ENCODE results near the gene SH3YL1. TPM values are rescaled to one million over a fixed set of nuclear protein-coding genes. Genes with fewer than 3 reads are reported as not detected.
A peak's percentile ranks its signal among the peaks of the same experiment; 100 is the strongest.

Gene SH3YL1
- total and polyA plus RNA-seq, 4 donors = 45.7 to 62.6 (median 60.7) TPM

DNA sequence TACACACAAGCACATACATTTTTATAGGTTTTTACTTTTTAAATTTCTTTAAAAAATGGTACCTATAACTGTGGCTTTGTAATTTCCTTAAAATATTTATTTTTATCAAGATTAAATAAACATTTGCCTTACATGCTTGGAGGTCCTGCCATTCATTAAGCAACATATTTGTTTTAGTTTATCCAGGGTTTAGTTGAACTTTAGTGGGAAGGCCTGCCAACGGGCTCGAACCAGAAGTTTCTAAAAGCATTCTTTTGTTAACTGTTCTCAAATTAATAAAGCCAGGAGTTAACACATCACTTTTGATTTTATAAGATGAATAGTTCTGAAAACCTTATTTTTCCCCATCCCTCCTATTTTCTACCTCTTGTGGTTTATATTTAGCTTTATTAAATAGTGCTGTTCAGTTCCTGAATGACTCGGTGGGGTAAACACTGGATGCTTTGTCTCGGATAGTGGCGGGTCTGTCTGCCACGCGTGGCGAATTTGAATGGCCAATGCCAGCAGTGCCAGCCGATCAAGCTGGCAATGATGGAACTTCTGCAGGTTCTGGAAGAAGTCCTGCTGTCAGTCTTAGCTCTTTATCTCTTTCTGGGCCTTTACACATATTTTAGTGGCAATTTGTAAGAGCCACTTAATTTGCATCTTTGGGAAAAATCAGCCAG is 32.2 kb downstream of the SH3YL1 start:
- WGBS (ENCODE audit: insufficient coverage) = 40% methylated on average over 4 of the region's 9 CpGs
- no peak overlapping the region for H3K27ac ChIP-seq (ENCODE audit: low read depth, low read length)
- H3K9me3 ChIP-seq (ENCODE audit: control insufficient read depth, insufficient read depth, low read length) = no peaks in the 10 kb centered on the region
- DNase-seq (ENCODE audit: low read depth in 4 of 6, low spot score in 6 of 6) = peak in 4 of 6 donors; percentile 22 to 64 (median 44)
- peaks cover 2% of the 10 kb centered on the region for H3K36me3 ChIP-seq (ENCODE audit: control insufficient read depth, insufficient read depth, low read length)
- H3K4me3 ChIP-seq (ENCODE audit: low read depth, low read length) = no peak overlapping the region
- no peaks in the 10 kb centered on the region for H3K4me1 ChIP-seq (ENCODE audit: control insufficient read depth, insufficient read depth, low read length)
- H3K27me3 ChIP-seq (ENCODE audit: control insufficient read depth, insufficient read depth, low read length) = no peaks in the 10 kb centered on the region

DNA sequence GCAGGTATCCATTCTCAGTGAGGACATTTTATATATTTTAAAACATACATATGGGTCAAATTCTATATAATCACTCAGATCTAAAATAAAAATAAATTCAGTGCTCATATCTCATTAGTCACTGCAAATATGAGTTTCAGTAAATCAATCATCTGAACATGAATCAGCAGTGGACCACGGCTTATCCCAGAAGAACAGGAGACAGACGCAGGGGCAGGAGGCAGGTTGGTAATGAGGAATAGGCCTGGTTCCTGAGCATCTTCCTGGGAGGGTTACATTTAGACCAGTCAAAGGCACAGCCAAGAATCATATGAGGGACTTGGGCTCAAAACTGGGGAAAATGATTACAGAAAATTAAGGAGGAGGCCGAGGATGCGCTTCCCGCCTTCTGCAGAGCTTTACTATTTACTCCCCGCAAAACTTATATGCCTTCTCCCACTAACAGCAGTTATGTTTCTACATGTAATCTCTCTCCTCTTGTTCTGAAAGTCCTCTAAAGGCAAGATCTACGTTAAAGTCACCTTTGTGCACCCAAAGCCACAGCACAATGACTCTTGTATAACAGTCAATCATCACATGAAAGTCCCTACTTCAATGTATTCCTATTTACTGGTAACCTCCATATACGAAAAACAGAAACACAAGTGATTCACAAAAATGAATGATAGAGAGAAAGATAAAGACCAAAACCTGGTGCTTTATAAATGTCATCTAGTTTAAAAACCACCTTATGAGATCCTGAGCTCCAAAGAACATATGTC is 35.1 kb downstream of the SH3YL1 start:
- Histone ChIP-seq H3K4me1 (ENCODE audit: control insufficient read depth, insufficient read depth, low read length) (no peaks in the 10 kb centered on the region), H3K27ac (ENCODE audit: low read depth, low read length) (no peak overlapping the region)
- WGBS (ENCODE audit: insufficient coverage) = 93% methylated on average over 4 of the region's 8 CpGs

DNA sequence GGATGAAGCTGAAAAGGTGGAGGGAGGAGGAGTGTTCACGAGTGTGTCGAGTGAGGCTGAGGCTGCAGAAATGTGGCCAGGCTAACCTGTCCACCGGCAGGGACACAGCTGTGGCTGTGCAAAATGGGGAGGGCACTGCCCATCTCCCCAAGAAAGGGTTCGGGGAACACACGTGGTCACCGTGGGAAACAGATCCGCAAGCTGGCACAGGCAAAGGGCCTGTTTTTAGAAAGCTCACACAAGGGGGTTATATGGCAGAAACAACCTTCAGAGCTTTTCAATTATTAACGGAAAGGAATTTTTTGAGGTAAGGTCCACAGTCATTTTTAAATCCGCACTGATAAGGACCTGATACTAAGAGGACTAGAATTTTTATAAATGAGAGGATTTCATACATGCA is 35.7 kb downstream of the SH3YL1 start:
- no peak overlapping the region for H3K4me3 ChIP-seq (ENCODE audit: low read depth, low read length)
- H3K4me1 ChIP-seq (ENCODE audit: control insufficient read depth, insufficient read depth, low read length) = no peaks in the 10 kb centered on the region
- WGBS (ENCODE audit: insufficient coverage) = 92% methylated on average over 5 of the region's 9 CpGs
- peaks cover 9% of the 10 kb centered on the region for H3K36me3 ChIP-seq (ENCODE audit: control insufficient read depth, insufficient read depth, low read length)
- DNase-seq (ENCODE audit: low read depth in 4 of 6, low spot score in 6 of 6) = no peak
- H3K9me3 ChIP-seq (ENCODE audit: control insufficient read depth, insufficient read depth, low read length) = no peaks in the 10 kb centered on the region
- H3K27me3 ChIP-seq (ENCODE audit: control insufficient read depth, insufficient read depth, low read length) = no peaks in the 10 kb centered on the region
- no peak overlapping the region for H3K27ac ChIP-seq (ENCODE audit: low read depth, low read length)

More for the DNA sequence above, 35.1 kb downstream of the SH3YL1 start:
- Histone ChIP-seq H3K4me3 (ENCODE audit: low read depth, low read length) (no peak overlapping the region), H3K36me3 (ENCODE audit: control insufficient read depth, insufficient read depth, low read length) (peaks cover 7% of the 10 kb centered on the region), H3K27me3 (ENCODE audit: control insufficient read depth, insufficient read depth, low read length) (no peaks in the 10 kb centered on the region), H3K9me3 (ENCODE audit: control insufficient read depth, insufficient read depth, low read length) (no peaks in the 10 kb centered on the region)
- no peak for DNase-seq (ENCODE audit: low read depth in 4 of 6, low spot score in 6 of 6)

DNA sequence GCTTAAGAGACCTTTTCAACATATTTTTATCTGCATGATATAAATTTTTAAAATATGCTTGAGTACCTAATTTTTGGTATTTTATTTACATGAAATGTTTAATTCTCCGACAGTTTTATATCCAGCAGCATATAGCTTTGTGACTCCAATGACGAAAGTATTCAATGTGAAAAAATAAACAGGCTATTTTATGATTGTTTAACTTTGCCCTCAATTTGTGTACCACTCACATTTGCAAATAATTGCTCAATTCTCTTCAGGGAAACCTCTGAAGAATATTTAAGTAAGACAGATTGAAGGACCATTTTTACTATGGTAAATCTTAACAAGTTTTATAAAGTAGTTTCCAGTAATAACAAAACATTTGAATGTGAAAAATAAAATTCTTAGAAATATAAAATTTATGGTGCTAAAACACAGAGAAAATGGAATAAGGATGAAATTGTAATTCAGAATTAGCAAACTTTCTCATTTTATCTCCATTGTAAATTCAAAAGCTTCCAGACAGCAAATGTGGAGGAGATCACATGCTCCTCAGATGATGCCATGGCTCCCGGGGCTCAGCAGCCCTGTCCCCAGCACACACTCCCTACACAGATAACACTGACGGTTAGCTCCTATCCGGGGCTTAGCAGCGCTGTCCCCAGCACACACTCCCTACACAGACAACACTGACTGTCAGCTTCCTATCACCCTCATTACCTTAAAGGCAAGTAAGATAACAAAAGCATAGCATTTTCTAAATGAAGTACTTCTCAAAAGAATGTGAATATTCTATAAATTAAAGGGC is 39.7 kb downstream of the SH3YL1 start:
- Histone ChIP-seq H3K4me1 (ENCODE audit: control insufficient read depth, insufficient read depth, low read length) (no peaks in the 10 kb centered on the region), H3K4me3 (ENCODE audit: low read depth, low read length) (no peak overlapping the region), H3K27ac (ENCODE audit: low read depth, low read length) (no peak overlapping the region), H3K9me3 (ENCODE audit: control insufficient read depth, insufficient read depth, low read length) (no peaks in the 10 kb centered on the region), H3K27me3 (ENCODE audit: control insufficient read depth, insufficient read depth, low read length) (no peaks in the 10 kb centered on the region), H3K36me3 (ENCODE audit: control insufficient read depth, insufficient read depth, low read length) (peaks cover 9% of the 10 kb centered on the region)
- no peak for DNase-seq (ENCODE audit: low read depth in 4 of 6, low spot score in 6 of 6)
- 85% methylated on average over 4 of the region's 6 CpGs for WGBS (ENCODE audit: insufficient coverage)

DNA sequence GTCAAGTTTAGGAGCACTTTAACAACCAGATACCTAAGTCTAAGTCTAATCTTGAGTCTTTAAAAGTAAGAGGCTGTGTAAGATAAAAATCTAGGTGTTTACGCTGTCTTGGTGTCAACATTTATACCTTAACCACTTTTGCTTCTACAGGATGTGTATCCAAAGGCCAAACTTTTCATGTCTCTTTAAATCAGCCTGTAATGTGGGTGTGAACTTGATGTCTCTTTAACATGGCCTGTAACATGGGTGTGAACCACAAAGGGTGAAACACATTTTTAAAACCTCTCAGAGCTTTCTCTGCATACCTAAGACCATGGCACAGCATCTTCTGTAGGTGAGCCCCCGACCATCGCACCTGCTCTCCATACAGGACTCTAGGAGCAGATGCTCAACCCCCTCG is 40.4 kb downstream of the SH3YL1 start:
- Histone ChIP-seq H3K9me3 (ENCODE audit: control insufficient read depth, insufficient read depth, low read length) (no peaks in the 10 kb centered on the region), H3K27me3 (ENCODE audit: control insufficient read depth, insufficient read depth, low read length) (no peaks in the 10 kb centered on the region), H3K36me3 (ENCODE audit: control insufficient read depth, insufficient read depth, low read length) (peaks cover 9% of the 10 kb centered on the region), H3K4me3 (ENCODE audit: low read depth, low read length) (no peak overlapping the region), H3K27ac (ENCODE audit: low read depth, low read length) (no peak overlapping the region), H3K4me1 (ENCODE audit: control insufficient read depth, insufficient read depth, low read length) (no peaks in the 10 kb centered on the region)
- WGBS (ENCODE audit: insufficient coverage) = no CpG with 5 or more reads among the region's 4 CpGs
- DNase-seq (ENCODE audit: low read depth in 4 of 6, low spot score in 6 of 6) = no peak

DNA sequence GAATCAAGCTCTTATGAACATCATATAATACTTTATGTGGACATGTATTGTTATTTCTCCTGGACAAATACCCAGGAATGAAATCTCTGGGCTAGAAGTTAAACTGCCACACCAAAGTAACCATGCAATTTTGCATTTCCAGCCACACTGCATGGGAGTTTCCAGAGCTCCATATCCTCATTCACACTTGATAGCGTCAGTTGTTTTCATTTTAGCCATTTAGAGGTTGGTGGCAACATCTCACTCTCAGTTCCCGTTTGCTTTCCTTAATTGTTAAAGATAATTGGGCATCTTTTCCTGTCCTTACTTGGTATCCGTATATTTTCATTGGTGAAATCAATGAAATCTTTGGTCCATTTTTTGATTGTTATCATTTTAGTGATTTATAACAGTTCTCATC is 47.8 kb downstream of the SH3YL1 start:
- H3K9me3 ChIP-seq (ENCODE audit: control insufficient read depth, insufficient read depth, low read length) = peaks cover 5% of the 10 kb centered on the region
- no peak overlapping the region for H3K4me3 ChIP-seq (ENCODE audit: low read depth, low read length)
- H3K27ac ChIP-seq (ENCODE audit: low read depth, low read length) = no peak overlapping the region
- peaks cover 6% of the 10 kb centered on the region for H3K36me3 ChIP-seq (ENCODE audit: control insufficient read depth, insufficient read depth, low read length)
- H3K4me1 ChIP-seq (ENCODE audit: control insufficient read depth, insufficient read depth, low read length) = peaks cover 6% of the 10 kb centered on the region
- no CpG with 5 or more reads among the region's 3 CpGs for WGBS (ENCODE audit: insufficient coverage)
- no peaks in the 10 kb centered on the region for H3K27me3 ChIP-seq (ENCODE audit: control insufficient read depth, insufficient read depth, low read length)
- DNase-seq (ENCODE audit: low read depth in 4 of 6, low spot score in 6 of 6) = no peak

DNA sequence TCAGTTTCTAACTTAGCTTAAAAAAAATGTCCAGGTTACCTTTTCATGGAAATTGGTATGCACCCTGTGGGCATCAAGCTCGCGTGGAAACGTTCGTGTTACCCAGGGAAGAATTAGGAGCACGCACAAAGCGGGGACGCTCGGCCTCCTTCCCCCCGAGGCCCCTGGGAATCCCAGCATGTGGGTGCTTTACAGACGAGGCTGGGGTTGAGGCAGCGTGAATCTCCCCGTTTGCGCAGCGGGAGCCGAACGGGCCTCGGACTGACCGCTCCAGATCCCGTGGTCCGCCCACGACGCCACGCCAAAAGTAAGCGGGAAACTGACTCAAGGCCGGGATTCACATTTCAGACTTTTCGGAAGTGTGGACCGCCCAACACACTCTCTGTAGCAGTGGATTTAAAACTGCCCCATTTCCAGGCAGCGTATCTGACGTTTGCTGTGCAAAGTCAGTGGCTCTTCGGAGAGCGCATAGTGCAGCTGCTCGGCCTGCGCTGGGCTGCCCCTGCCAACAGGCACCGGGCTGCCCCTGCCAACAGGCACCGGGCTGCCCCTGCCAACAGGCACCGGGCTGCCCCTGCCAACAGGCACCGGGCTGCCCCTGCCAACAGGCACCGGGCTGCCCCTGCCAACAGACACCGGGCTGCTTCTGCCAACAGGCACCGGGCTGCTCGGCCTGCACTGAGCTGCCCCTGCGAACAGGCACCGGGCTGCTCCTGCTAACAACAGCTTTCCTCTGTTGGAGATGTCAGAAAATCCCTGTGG is 49.7 kb downstream of the SH3YL1 start:
- H3K4me1 ChIP-seq (ENCODE audit: control insufficient read depth, insufficient read depth, low read length) = peaks cover 6% of the 10 kb centered on the region
- peak in 2 of 6 donors; percentile 3 to 45 for DNase-seq (ENCODE audit: low read depth in 4 of 6, low spot score in 6 of 6)
- H3K36me3 ChIP-seq (ENCODE audit: control insufficient read depth, insufficient read depth, low read length) = peaks cover 4% of the 10 kb centered on the region
- H3K4me3 ChIP-seq (ENCODE audit: low read depth, low read length) = no peak overlapping the region
- H3K9me3 ChIP-seq (ENCODE audit: control insufficient read depth, insufficient read depth, low read length) = peaks cover 5% of the 10 kb centered on the region
- H3K27me3 ChIP-seq (ENCODE audit: control insufficient read depth, insufficient read depth, low read length) = peaks cover 2% of the 10 kb centered on the region
- no peak overlapping the region for H3K27ac ChIP-seq (ENCODE audit: low read depth, low read length)
- 81% methylated on average over 37 of the region's 43 CpGs for WGBS (ENCODE audit: insufficient coverage)

DNA sequence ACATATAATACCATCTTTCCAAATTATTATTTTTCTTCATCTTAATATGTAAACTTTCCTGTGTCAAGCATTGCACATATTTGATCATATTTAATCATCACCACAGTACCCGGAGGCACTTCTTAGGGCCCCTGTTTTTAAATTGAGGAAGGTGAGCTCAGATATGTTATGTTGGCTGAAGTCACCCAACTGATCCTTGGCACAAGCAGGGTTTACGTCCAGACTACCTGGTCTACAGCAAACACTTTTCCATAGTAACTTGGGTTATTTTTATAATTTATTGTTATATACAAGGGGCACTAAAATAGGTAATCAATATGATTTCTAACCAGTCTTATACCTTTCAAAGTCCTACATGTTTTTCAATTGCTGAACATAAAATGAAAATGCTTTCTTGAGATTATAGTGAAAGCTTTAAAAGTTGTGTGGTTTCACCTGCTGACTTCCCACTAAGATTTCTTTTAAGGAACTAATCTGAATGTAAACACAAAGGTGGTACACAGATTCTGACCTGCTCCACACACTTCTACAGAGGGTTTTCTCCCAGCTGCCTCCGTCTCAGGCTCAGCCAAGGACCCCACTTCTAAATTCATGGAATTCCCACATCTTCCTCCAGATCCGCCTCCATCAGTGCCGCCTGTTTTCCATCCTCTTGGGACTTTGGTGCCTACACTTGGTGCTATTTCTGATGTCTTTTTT is 52.2 kb downstream of the SH3YL1 start:
- H3K4me1 ChIP-seq (ENCODE audit: control insufficient read depth, insufficient read depth, low read length) = peaks cover 6% of the 10 kb centered on the region
- H3K9me3 ChIP-seq (ENCODE audit: control insufficient read depth, insufficient read depth, low read length) = peaks cover 5% of the 10 kb centered on the region
- H3K36me3 ChIP-seq (ENCODE audit: control insufficient read depth, insufficient read depth, low read length) = no peaks in the 10 kb centered on the region
- no peak overlapping the region for H3K4me3 ChIP-seq (ENCODE audit: low read depth, low read length)
- DNase-seq (ENCODE audit: low read depth in 4 of 6, low spot score in 6 of 6) = no peak
- H3K27ac ChIP-seq (ENCODE audit: low read depth, low read length) = no peak overlapping the region
- WGBS (ENCODE audit: insufficient coverage) = 84% methylated on average over 3 of the region's 5 CpGs
- peaks cover 2% of the 10 kb centered on the region for H3K27me3 ChIP-seq (ENCODE audit: control insufficient read depth, insufficient read depth, low read length)

DNA sequence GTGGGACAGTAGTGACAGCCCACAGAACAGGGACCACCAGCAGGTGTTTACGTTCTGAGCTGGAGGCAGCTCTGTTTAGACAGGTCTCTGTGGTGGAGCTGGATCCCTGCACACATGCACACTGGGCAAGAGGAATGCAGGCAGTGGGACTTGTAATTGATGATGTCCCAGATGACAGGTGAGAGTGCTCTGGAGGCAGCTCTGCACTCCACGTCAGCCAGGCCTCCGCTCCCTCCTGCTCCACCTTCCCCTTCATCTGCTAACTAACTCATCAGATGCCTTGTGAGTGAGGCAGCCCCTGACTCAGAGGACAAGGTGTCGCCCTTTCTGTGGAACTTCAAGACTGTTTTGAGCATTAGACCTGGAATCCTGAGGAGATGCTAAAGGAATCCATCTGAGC is 53.2 kb downstream of the SH3YL1 start:
- Histone ChIP-seq H3K9me3 (ENCODE audit: control insufficient read depth, insufficient read depth, low read length) (peaks cover 5% of the 10 kb centered on the region), H3K36me3 (ENCODE audit: control insufficient read depth, insufficient read depth, low read length) (no peaks in the 10 kb centered on the region), H3K4me1 (ENCODE audit: control insufficient read depth, insufficient read depth, low read length) (peaks cover 6% of the 10 kb centered on the region), H3K27me3 (ENCODE audit: control insufficient read depth, insufficient read depth, low read length) (peaks cover 2% of the 10 kb centered on the region), H3K27ac (ENCODE audit: low read depth, low read length) (no peak overlapping the region), H3K4me3 (ENCODE audit: low read depth, low read length) (no peak overlapping the region)
- no peak for DNase-seq (ENCODE audit: low read depth in 4 of 6, low spot score in 6 of 6)
- 82% methylated on average over 3 of the region's 4 CpGs for WGBS (ENCODE audit: insufficient coverage)
